GM12892 (cell line): ENCODE data around the gene GRK6.
"Not testable (repeated sequence)": the region's sequence is repeated elsewhere in the genome, so short reads cannot be mapped to it uniquely, and the experiment has no call there.

Experiments
- DNase-seq: peaks from one replicate; pipeline ENCODE4 v3.0.0; 2011; ENCODE audit not compliant: insufficient read length
- FAIRE-seq: peaks from 2 replicates; lab custom pipeline; 2011; peaks lifted over from hg19 to GRCh38; lab: Jason Lieb, UNC
- POLR2A ChIP-seq: IDR thresholded peaks from 2 replicates; pipeline ENCODE4 v1.6.1; 2011; ENCODE audit warnings: low read depth, low read length, control low read depth
- POLR2AphosphoS5 ChIP-seq: IDR thresholded peaks from 2 replicates; pipeline ENCODE4 v1.6.1; 2011; ENCODE audit warnings: low read depth, low read length, control low read depth
- TAF1 ChIP-seq: IDR thresholded peaks from 2 replicates; pipeline ENCODE4 v1.6.1; 2011; ENCODE audit warnings: low read depth, mild to moderate bottlenecking, control low read depth, low read length, borderline replicate concordance

GRK6 gene

DNA sequence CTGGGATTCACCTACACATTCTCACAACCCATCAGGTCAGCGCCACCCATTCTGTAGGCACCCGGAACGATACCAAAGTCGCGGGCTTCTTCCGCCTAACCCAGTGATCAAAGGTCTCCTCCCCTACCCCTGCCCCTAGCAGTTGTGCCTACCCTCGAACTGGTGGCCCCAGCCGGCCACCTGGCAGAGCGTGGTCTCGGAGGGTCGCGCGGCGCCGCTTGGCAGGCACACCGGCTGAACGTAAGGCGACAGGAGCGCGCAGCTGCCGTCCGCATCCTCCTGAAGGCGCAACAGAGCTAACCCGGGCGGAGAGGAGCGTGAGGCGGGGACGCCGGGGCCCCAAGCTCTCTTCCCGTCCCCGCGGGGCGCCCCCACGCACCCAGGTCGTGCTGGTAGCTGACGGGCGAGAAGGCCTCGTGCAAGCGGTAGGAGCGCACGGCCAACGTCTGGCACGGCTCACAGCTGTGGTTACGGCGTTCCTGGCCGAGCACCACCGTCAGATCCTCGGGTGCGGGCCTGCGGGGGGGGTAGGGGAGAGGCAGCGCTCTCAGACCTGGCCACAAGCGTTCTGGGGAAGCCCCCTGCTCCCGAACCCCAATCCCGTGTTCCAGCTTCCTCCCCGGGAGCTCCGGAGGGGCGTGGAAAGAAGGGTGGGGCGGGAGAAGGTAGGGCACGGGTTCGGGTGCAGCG is 23.2 kb upstream of the GRK6 start:
- no peak for TF ChIP-seq POLR2AphosphoS5
- TF ChIP-seq POLR2A, result no peak
- TF ChIP-seq TAF1, result no peak
- DNase-seq (no peak), FAIRE-seq (no peak)

DNA sequence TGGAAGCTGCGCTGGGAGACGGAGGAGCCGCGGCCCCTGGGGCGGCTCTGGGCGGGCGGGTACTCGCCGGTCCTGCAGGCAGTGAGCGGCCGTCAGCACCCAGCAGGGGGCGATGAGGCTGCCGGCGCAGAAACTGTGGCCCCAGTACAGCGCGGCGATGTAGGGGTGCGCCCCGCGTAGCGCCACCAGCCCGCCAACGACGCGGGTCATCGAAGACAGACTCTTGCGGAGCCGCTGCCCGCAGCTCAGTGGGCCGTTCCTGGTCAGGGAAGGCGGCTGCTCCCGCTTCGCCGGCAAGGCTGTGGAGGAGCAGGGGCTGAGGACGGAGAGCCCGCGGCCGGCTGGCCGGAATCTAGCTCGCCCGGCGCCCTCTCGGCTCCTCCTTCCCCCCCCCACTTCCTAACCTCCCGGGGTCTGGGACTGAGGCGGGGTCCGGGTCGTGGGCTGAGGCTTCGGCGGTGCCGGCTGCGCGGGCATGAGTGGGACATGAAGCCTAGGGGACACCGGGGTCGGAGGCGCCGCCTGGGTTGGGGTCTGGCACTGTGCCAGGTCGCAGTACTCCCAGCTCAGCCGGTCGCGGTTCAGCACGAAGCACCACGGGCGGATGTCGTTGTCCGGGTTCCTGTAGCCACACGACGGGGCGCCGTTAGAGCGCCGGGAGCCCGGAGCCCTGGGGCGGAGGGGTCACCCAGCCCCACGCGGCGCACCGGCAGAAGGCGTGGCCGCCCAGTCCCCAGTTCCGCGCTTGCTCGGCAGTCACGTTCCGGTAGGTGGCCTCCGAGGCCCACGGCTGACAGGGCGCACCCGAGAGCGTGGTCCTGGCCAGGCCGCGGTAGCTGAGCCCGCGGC is 22.5 kb upstream of the GRK6 start:
- FAIRE-seq (peak; percentile 99), DNase-seq (peak; percentile 98)
- TF ChIP-seq POLR2AphosphoS5 (0 out of 2 replicates have a peak, but pooled peaks have one; percentile 30), TAF1 (no peak)

DNA sequence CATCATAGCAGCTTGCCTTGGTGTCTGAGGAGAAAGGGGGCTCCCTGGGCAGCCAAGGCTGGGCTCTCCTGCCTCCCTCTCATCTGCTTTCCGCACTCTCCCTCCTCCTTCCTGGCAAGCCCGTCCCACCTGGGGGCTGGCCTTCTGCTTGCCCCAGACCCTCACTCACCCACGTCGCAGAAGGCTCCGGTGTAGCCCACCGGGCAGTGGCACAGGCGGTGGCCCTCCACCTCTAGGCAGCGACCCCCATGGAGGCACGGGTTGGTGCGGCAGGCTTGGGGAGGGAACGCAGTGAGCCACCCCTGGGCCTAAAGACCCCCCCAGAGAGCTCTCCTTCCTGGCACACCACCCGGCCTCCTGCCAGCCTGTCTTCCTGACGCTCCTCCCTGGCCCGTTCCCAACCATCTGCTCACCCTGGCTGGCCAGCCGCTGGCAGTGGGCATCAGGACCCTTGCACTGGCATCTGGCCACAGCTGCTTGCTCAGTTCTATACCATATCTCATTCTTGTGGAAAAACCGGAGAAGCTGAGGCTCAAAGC is 21.8 kb upstream of the GRK6 start:
- FAIRE-seq (no peak), DNase-seq (no peak)
- TF ChIP-seq POLR2A (no peak), TAF1 (no peak), POLR2AphosphoS5 (no peak)

DNA sequence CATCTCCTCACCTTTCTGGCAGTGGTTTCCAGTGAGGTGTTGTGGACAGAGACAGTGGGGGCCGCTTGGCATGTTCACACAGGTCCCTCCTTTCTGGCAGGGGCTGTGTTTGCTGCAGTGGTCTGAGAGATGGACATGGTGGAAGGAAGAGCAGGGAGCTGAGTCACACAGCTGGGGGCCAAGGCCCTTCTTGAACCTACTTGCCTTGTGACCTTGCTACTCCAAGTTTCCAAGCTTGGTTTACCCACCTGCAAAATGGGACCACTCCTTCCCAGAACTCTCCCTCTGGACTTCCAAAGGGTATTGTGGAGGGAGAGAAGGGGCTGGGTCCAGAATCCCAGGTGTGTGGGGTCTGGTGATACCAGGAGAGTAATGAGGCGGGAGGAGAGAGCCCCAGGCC is 21.2 kb upstream of the GRK6 start:
- FAIRE-seq (no peak), DNase-seq (no peak)
- TF ChIP-seq TAF1 (no peak), POLR2A (no peak), POLR2AphosphoS5 (no peak)

DNA sequence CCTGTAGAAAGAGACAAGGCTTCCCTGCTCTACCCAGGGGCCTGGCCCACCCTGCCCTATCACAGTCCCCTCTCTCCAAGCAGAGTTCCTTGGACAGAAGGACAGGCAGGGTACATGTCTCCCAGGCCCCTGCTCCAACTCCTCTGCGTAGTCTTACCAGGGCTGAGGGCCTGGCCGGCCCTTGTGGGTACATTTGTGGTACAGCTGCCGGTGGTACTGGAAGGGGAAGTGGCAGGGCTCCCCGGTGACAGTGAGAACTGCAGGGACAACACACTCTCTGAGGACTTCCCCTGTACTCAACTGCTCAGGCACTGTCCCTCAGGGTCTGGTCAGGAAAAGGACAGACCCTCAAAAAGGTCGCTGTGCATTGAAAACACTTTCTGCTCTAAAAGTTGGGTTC is 20.7 kb upstream of the GRK6 start:
- TF ChIP-seq TAF1 (no peak), POLR2AphosphoS5 (no peak), POLR2A (no peak)
- DNase-seq (no peak), FAIRE-seq (no peak)

DNA sequence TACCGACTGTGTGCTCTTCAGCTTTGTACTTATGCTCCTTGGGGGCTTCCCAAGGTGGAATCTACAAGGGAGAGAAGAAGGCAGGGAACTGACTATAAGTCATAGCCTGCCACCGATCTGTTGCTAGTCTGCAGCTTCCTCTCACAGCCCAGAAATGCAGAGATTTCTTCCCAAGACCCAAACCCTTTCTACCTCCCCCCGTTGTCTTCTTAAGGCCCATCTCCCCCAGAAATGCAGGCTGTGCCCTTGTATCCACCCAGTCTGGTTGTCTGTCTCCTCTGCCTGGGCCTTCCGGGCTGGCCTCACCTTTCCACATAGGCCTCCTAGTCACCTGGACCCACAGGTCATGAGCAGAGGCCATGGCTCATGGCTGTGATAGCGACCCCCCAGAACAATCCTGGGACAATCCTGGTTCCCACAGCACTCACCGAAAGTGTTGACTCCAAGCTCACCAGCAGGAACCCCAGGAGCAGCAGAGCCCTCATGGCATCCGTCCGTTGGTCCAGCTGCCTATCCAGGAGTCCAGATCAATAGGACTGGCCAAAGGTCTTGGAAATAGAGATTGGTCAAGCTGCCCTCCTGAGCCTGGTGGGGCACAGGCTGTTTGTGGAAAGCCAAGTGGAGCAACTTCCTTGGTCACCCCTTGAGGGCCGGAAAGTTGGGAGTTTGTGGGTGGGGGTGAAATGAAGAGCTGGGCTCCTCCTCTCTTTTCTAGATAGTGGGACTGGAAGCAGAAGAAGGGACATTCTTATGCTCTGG is 17.3 kb upstream of the GRK6 start, which contains the start of gene F12:
F12 (minus strand) TSS at position 522 of the 759 bp plus-strand sequence; CDS start at position 485, 37 bp downstream.
- FAIRE-seq, result no peak
- DNase-seq, result no peak
- no peak for TF ChIP-seq TAF1
- TF ChIP-seq POLR2A, result no peak

DNA sequence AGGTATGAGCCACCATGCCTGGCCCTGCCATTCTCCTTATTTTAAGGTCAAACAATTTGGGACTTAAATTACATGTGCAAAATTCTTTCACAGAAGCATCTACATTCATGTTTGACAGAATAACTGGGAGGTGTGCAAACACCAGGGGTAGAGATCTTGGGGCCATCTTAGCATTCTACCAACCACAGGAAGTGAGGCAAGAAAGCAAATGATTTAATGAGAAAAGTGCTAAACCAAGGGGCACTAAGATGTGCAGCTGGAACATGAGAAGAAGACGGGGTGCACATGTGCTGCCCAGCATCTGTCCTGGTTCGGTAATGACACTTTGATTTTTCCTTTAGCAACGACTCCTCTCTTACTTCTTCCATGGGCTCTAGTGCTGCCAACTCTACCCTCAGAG is 15.9 kb upstream of the GRK6 start:
- FAIRE-seq, result no peak
- no peak for DNase-seq
- TF ChIP-seq TAF1 (no peak), POLR2A (no peak), POLR2AphosphoS5 (no peak)

DNA sequence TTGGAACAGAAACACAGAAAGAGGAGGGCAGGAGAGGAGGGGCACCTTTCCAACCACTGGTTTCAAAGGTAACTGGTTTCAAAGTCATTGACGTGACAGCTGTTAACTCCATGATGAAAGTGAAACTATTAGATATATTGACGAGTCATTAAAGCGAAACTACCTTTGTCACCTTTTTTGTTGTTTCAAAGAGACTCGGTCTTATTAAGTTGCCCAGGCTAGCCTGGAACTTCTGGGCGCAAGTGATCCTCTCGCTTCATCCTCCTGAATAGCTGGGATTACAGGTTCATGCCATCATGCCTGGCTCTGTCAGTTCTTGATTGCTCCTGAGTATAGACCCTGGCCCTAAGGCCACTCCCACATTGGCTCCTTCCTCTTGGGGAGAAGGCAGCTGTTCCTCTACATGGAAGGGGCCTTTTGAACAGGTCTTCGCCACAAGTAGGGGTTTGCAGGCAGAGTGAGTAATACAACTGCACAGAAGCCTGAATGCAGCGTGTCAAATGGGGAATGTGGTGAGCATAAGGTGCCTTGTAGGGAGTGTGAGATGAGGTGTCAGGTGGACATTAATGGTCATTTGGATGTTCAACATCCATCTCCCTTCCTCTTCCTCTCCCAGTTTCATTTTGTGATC is 13.8 kb upstream of the GRK6 start:
- no peak for DNase-seq
- TF ChIP-seq TAF1, result no peak
- TF ChIP-seq POLR2AphosphoS5, result no peak
- TF ChIP-seq POLR2A, result no peak
- peak; percentile 94 for FAIRE-seq

DNA sequence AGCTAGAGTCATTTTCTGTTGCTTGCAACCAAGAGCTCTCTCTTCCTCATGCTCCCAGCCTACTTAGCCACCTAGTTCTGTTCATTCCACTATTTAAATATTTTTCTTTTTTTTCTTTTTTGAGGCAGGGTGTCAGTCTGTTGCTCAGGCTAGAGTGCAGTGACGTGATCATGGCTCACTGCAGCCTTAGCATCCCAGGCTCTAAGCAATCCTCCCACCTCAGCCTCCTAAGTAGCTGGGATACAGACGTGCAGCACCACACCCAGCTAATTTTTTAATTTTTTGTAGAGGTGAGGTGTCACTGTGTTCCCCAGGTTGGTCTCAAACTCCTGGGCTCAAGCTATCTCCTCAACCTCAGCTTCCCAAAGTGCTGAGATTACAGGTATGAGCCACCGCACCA is 12.0 kb upstream of the GRK6 start:
- TF ChIP-seq TAF1 (no peak), POLR2AphosphoS5 (no peak), POLR2A (no peak)
- FAIRE-seq (no peak), DNase-seq (no peak)

DNA sequence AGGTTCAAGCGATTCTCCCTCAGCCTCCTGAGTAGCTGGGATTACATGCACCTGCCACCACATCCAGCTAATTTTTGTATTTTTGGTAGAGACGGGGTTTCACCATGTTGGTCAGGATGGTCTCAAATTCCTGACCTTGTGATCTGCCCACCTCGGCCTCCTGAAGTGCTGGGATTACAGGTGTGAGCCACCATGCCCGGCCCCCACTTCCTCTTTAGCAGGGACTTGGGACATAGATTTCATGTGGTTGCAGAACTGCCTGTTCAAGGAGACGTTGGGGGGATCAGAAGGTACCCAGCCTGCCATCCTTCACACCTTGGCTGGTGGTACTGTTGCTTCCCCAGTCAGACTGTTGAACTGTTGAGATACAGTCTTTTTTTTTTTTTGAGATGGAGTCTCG is 9.4 kb upstream of the GRK6 start:
- DNase-seq, FAIRE-seq: not testable (repeated sequence)

DNA sequence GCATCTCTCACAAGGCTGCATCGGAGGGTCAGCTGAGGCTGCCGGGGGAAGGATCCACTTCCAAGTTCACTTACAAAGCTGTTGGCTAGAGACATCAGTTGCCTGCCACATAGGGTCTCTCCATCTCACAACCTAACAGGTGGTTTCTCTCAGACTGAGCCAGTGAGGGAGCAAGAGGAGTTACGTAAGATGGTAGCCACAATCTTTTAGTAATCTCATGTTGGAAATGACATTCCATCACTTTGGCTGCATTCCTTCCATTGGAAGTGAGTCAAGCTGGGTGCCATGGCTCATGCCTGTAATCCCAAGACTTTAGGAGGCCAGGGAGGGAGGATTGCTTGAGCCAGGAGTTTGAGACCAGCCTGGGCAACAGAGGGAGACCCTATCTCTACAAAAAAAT is 7.4 kb upstream of the GRK6 start:
- no peak for DNase-seq
- no peak for FAIRE-seq
- TF ChIP-seq TAF1 (no peak), POLR2AphosphoS5 (no peak), POLR2A (no peak)

DNA sequence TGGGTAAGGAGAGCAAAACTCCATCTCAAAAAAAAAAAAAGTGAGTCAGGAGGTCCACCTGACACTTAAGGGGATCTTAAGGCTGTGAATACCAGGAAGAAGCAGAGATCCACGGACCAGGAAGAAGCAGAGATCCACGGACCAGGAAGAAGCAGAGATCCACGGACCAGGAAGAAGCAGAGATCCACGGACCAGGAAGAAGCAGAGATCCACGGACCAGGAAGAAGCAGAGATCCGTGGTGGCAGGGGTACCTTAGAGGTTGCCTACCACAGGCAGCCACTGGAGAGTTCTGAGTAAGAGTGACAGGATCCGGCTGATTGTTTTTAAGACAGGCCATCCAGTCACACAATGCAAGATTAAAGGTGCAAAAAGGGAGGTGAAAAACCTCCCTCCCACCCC is 6.0 kb upstream of the GRK6 start:
- not testable (repeated sequence) for DNase-seq, FAIRE-seq
